Panc1 (cell line): ENCODE measurements around the gene ADGRV1. TPM values are rescaled to one million over a fixed set of nuclear protein-coding genes. Genes with fewer than 3 reads are reported as not detected.

Experiments used
- ATAC-seq: fragments of 200-7000 bp; cut with Tn5 transposase; 2 replicates; pipeline ENCODE4 v1.9.1; 2020; ENCODE audit warnings: mild to moderate bottlenecking, moderate library complexity
- BruUV-seq: library from RNA; stranded (reverse); fragments of 400-500 nt; replicated peaks from 2 replicates; lab custom pipeline; 2021; lab: Mats Ljungman, UMichigan
- CTCF ChIA-PET: fragments of 300-600 bp; sonication (Branson Sonifier 250); formaldehyde crosslinking; loops from one replicate; lab custom pipeline; 2022; ENCODE audit warnings: antibody characterized with exemption; lab: Charles Lee
- POLR2A ChIA-PET: fragments of 300-600 bp; sonication (Branson Sonifier 250); formaldehyde crosslinking; loops from one replicate; lab custom pipeline; 2022; ENCODE audit warnings: antibody characterized with exemption; lab: Charles Lee
- DNase-seq: peaks from one replicate; pipeline ENCODE4 v3.0.0-alpha.2; 2010; ENCODE audit warnings: low read depth, low spot score
- H3K27ac ChIP-seq: 2 replicates; pipeline ENCODE4 v1.5.1; 2011; ENCODE audit warnings: mild to moderate bottlenecking, low read length, inconsistent platforms
- H3K27me3 ChIP-seq: fragments of 200-500 bp; sonication (Bioruptor generic); 2 replicates; pipeline ENCODE4 v1.6.0; 2014; ENCODE audit warnings: low read length, inconsistent platforms; ENCODE audit not compliant: control insufficient read depth, insufficient read depth
- H3K36me3 ChIP-seq: fragments of 200-500 bp; sonication (Bioruptor generic); 2 replicates; pipeline ENCODE4 v1.5.1; 2014; ENCODE audit warnings: inconsistent platforms, mild to moderate bottlenecking, low read length, moderate library complexity; ENCODE audit not compliant: control insufficient read depth, insufficient read depth
- H3K4me1 ChIP-seq: 2 replicates; pipeline ENCODE4 v1.5.1; 2011; ENCODE audit warnings: inconsistent platforms, mild to moderate bottlenecking, low read length, moderate library complexity; ENCODE audit not compliant: control insufficient read depth, insufficient read depth
- H3K4me3 ChIP-seq, 2 experiments: 2 replicates each; pipeline ENCODE4 v1.5.1; 2011 to 2012; ENCODE audit warnings: low read depth in 2 of 2, low read length in 2 of 2, mild to moderate bottlenecking in 2 of 2, inconsistent platforms in 1 of 2, moderate library complexity in 1 of 2
- H3K9me3 ChIP-seq: fragments of 200-500 bp; sonication (Bioruptor generic); 2 replicates; pipeline ENCODE4 v1.5.1; 2014; ENCODE audit warnings: low read depth, mild to moderate bottlenecking, inconsistent platforms, low read length, moderate library complexity; ENCODE audit not compliant: control insufficient read depth, insufficient read depth
- POLR2AphosphoS5 ChIP-seq: IDR thresholded peaks from 2 replicates; pipeline ENCODE4 v1.6.1; 2012; ENCODE audit warnings: mild to moderate bottlenecking, low read depth, low read length, moderate library complexity
- REST ChIP-seq, 2 experiments: IDR thresholded peaks; 2 replicates each; pipeline ENCODE4 v1.6.1; 2011 to 2012; ENCODE audit warnings: low read depth in 2 of 2, control low read depth in 1 of 2, low read length in 1 of 2, mild to moderate bottlenecking in 1 of 2, moderate library complexity in 1 of 2; ENCODE audit not compliant: insufficient read depth in 1 of 2
- SIN3A ChIP-seq: IDR thresholded peaks from 2 replicates; pipeline ENCODE4 v1.6.1; 2012; ENCODE audit warnings: low read depth, mild to moderate bottlenecking, low read length, moderate library complexity, borderline replicate concordance; ENCODE audit not compliant: insufficient read depth
- TCF7L2 ChIP-seq: IDR thresholded peaks from 2 replicates; pipeline ENCODE4 v1.6.1; 2011; ENCODE audit warnings: mild to moderate bottlenecking, low read depth, low read length, inconsistent platforms
- in situ Hi-C: cut with HindIII; loops from 2 replicates; pipeline ENCODE4 v1.10.0; 2016; ENCODE audit warnings: low sequenced_read_pairs, low pct_unique_long_range_greater_than_20kb
- intact Hi-C: fragments of 100-400 bp; cut with micrococcal nuclease; formaldehyde crosslinking; loops from one replicate; pipeline ENCODE4 v1.10.0; 2022; ENCODE audit not compliant: unreplicated experiment
- total RNA-seq: library from RNA; stranded (reverse); gene quantifications from one replicate; pipeline ENCODE4 v1.2.1, GENCODE V29; 2021; ENCODE audit not compliant: unreplicated experiment
- TF ChIP-seq, protein P1 (sequence below): fragments of 450-650 bp; IDR thresholded peaks from 2 replicates; pipeline ENCODE4 v1.5.1; 2017; ENCODE audit warnings: mild to moderate bottlenecking

The ADGRV1 gene
- total RNA-seq, 1 experiment from 2014 or later = 0.49 TPM

DNA sequence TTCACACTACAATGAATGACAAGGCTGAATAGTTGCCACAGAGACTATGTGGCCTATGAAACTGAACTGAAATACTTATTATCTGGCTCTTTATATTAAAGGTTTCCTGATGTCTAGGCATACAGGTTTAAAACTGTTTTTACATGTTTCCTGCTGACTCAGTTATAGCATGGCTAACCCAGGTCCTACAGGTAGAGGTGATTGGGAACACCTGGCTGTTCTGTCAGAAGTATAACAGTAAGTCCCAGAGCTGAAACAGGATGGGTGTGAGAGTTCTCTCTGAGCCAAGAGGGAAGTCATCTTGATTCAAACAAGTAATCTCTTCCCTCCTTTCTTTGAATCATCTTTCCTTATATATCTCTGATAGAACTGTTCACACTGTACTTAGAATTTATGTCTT, 4.9 kb upstream of the ADGRV1 start:
- TF ChIP-seq POLR2AphosphoS5 (no peak), TCF7L2 (no peak), SIN3A (no peak), REST (IDR thresholded peaks at IDR 0.05; ENCODE audit: insufficient read depth in 1 of 2, low read depth in 2 of 2, low read length in 1 of 2) (no peak)
- TF ChIP-seq, protein P1, sequence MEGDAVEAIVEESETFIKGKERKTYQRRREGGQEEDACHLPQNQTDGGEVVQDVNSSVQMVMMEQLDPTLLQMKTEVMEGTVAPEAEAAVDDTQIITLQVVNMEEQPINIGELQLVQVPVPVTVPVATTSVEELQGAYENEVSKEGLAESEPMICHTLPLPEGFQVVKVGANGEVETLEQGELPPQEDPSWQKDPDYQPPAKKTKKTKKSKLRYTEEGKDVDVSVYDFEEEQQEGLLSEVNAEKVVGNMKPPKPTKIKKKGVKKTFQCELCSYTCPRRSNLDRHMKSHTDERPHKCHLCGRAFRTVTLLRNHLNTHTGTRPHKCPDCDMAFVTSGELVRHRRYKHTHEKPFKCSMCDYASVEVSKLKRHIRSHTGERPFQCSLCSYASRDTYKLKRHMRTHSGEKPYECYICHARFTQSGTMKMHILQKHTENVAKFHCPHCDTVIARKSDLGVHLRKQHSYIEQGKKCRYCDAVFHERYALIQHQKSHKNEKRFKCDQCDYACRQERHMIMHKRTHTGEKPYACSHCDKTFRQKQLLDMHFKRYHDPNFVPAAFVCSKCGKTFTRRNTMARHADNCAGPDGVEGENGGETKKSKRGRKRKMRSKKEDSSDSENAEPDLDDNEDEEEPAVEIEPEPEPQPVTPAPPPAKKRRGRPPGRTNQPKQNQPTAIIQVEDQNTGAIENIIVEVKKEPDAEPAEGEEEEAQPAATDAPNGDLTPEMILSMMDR = no peak
- H3K4me3 ChIP-seq = no peak overlapping the region
- no peaks in the 10 kb centered on the region for H3K9me3 ChIP-seq
- H3K27ac ChIP-seq = no peak overlapping the region
- no peak for DNase-seq
- no TSS peak for BruUV-seq
- ChIA-PET CTCF (no interaction called here), POLR2A (no interaction called here)
- no peak for ATAC-seq
- no peaks in the 10 kb centered on the region for H3K4me1 ChIP-seq
- H3K36me3 ChIP-seq = no peaks in the 10 kb centered on the region
- in situ Hi-C loops = no loop called here
- H3K27me3 ChIP-seq = peaks cover 47% of the 10 kb centered on the region
- intact Hi-C loops = no loop called here

DNA sequence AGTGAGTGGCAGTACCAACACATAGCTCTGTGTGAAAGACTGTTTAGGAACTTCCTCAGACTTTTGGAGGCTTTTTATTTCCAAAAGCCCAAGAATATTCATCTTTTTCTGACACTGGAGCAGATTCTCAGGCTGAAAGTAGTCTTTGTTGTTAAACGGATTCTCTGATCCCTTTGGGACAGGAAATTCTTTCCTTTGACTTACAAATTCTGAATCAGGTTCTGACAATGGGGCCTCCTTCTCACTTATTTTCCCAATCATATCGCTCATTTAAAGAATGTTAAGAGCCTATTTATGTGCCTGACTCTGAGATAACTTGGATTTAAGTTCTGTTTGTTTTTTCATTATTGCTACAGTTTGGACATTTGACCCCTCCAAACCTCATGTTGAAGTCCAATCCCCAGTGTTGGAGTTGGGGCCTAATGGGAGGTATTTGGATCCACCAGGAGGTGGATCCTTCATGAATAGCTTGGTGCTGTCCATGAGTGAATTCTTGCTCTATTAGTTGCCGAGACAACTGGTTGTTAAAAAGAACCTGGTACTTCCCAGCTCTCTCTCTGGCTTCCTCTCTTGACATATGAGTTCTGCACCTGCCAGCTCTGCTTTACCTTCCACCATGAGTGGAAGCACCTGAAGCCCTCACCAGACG, 4.1 kb upstream of the ADGRV1 start:
- H3K27me3 ChIP-seq = peaks cover 48% of the 10 kb centered on the region
- POLR2A ChIA-PET = no interaction called here

More for the DNA sequence above, 4.1 kb upstream of the ADGRV1 start:
- CTCF ChIA-PET = no interaction called here
- intact Hi-C loops = no loop called here
- TF ChIP-seq, protein P1 = no peak
- TF ChIP-seq REST (IDR thresholded peaks at IDR 0.05; ENCODE audit: insufficient read depth in 1 of 2, low read depth in 2 of 2, low read length in 1 of 2) (no peak), TCF7L2 (no peak), SIN3A (no peak), POLR2AphosphoS5 (no peak)
- H3K27ac ChIP-seq = no peak overlapping the region
- ATAC-seq (no peak), DNase-seq (no peak)
- no peaks in the 10 kb centered on the region for H3K4me1 ChIP-seq
- BruUV-seq = no TSS peak
- H3K4me3 ChIP-seq = no peak overlapping the region
- no peaks in the 10 kb centered on the region for H3K9me3 ChIP-seq
- in situ Hi-C loops = no loop called here
- H3K36me3 ChIP-seq = no peaks in the 10 kb centered on the region; the same call in 1 of the 2 replicates
